ENCODE data around the gene PCDH1. TPM values are rescaled to one million over a fixed set of nuclear protein-coding genes. Genes with fewer than 3 reads are reported as not detected.
"Not testable (repeated sequence)": the region's sequence is repeated elsewhere in the genome, so short reads cannot be mapped to it uniquely, and the experiment has no call there.

PCDH1 gene
- polyA plus RNA-seq, 5 donors = 22.2 to 32.4 (median 24.8) TPM

DNA sequence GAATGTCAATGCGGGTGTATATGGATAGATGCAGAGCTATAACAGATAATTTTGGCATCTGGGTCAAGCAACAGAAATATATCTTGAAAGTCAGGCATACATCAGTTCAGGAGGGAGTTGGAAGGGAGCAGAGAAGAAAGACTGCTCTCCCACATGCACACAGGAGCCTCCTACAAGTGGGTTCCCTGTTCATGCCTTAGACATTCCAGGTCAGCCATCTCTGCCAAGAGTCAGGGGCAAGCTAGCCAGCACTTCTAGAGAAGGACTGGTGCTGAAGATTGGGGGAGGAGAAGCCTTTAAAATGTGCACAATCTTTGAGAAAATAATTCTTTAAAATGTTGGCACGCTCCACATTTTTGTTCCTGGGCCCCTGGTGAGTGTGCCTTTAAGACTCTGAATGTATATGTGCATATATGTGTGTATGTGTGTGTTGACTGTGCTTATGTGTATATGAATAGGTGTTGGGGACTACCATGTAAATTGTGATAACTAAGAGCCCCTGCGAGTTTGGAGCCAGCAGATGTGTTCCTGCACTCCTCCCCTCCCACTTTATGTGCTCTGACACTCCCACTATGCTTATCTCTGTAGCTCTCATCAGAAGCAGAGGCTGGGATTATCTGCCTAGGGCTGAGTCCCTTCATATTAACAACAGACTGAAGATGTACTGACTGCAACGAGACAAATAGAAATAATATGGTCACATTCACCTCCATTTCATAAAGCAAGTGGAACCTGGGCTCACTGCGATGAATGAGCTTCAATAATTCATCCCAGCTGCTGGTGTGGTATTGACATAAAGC, 24.0 kb upstream of the PCDH1 start:
- no peak for DNase-seq

GRCh38 chr5:141898448-141899049, 20.3 kb upstream of the PCDH1 start:
- no peak for DNase-seq

DNA sequence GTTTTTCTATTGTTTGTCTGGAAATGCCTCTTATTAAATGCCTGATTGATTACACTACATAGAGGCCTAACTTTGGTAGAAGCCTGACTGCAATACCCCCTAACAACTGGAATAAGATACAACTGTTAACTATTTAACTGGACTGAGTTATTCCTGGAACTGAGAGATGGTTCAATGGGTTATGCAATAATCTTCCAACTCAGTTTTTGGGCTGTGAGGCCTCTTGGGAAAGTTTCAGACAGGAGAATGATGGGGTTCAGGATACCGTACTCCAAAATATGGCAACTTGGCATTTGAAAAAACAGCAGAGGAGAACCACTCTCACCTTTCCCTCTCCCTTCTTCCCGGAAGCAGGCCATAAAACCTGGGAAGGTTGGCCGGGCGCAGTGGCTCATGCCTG, 19.2 kb upstream of the PCDH1 start:
- no peak for DNase-seq

DNA sequence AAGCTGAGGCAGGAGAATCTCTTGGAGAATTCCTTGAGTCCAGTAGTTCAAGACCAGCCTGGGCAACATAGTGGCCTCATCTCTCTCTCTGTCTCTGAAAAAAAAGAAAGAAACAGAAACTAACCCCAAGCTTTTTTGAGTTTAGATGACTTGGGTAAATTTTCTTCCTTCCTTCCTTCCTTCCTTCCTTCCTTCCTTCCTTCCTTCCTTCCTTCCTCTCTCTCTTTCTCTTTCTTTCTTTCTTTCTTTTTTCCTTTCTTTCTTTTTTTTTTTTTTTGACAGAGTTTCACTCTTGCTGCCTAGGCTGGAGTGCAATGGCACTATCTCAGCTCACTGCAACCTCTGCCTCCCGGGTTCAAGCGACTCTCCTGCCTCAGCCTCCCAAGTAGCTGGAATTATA, 12.2 kb upstream of the PCDH1 start:
- DNase-seq = not testable (repeated sequence)

- DNase-seq = no peak
Observed at GRCh38 chr5:141889282-141889871, 11.2 kb upstream of the PCDH1 start.

- DNase-seq = no peak
Observed at GRCh38 chr5:141883892-141884318, 5.7 kb upstream of the PCDH1 start.

DNA sequence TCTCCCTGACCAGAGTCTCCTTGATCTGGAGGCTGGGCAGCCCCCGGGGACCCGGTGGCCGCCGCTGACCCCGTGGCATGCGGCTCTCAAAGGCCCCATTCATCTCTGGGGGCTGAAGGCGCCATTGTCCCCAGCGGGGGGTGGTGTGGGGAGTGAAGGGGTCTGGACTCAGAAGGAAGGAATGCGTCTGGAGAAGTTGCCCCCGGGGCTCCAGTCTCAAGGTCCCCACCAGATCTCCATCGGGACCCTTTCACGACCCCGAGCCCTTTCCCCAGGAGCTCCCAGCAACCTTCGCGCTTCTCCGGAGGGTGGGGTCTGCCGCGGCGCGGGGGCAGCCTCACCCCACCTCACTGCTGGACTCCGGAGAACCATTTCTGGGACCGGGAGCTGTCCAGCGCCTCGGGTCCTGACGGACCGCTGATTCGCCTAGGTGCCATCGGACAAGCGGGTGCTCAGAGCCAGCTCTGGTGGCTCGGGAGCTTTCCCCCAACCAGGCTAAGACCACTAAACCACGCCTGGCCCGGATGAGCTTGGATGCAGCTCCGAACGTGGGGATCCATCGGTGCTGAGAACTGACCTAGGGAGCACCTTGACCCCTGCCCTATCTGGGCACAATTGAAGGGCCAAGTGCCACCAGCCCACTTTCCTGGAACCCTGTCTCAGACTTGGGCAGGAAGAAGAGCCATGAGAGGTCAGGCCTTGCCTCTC, 5.1 kb upstream of the PCDH1 start:
- DNase-seq = peak in 1 of 2 donors; percentile 19

DNA sequence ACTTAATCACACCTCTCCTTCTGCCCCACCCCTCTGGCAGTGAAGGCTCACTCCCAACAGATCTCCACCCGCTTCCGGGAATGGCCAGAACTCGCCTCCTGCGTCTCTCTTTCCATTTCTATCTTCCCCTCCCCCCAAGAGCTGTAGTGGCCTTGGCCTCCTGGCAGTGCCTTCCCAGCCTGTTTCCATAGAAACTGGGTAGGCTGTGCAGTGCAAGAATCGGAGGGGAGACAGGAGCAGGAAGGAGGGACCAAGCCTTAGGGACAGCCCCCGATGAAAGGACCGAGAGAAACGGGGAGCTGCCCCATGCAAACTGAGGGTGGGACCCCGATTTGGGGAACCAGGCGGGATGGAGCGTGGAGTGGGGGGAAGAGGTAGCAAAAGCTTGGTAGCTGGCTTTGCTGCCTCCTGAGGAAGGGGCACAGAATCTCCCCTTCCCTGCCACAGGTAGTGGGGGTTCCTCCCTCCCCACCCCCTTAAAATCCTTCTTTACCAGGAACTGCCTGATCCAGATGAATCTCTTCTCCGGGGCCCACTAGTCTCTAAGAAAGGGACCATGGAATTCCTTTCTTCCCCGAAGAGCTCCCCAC, 4.5 kb upstream of the PCDH1 start:
- no peak for DNase-seq

- DNase-seq = no peak
Observed at GRCh38 chr5:141881886-141882285, 3.7 kb upstream of the PCDH1 start.

- DNase-seq = no peak
Observed at GRCh38 chr5:141880961-141881801, 3.0 kb upstream of the PCDH1 start.

- DNase-seq = no peak
Observed at GRCh38 chr5:141879941-141880738, 1.9 kb upstream of the PCDH1 start.

DNA sequence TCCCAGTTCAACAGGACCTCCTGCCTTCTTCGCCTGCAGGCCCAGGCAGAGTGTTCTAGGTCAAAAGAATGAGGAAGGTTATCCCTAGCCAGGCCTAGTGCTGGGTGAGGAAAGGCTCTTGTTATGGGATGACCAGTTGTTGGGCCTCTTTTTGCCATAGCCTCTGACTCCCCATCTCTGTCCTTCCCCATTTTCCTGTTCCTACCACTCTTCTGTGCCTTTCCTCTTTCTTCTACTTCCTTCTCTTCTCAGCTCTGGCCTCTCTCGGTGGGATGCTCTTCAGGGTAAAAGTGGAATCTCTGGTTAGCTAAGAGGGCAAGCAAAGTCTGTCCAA, 1.2 kb upstream of the PCDH1 start:
- no peak for DNase-seq

GRCh38 chr5:141878711-141879425, 658 bp upstream of the PCDH1 start:
- DNase-seq = peak; percentile 85 to 90

GRCh38 chr5:141877356-141878185, 639 bp downstream of the PCDH1 start:
- DNase-seq = peak in 1 of 2 donors; percentile 27

- peak in 1 of 2 donors; percentile 36 for DNase-seq
Observed at GRCh38 chr5:141876628-141877355, 1.4 kb downstream of the PCDH1 start.

DNA sequence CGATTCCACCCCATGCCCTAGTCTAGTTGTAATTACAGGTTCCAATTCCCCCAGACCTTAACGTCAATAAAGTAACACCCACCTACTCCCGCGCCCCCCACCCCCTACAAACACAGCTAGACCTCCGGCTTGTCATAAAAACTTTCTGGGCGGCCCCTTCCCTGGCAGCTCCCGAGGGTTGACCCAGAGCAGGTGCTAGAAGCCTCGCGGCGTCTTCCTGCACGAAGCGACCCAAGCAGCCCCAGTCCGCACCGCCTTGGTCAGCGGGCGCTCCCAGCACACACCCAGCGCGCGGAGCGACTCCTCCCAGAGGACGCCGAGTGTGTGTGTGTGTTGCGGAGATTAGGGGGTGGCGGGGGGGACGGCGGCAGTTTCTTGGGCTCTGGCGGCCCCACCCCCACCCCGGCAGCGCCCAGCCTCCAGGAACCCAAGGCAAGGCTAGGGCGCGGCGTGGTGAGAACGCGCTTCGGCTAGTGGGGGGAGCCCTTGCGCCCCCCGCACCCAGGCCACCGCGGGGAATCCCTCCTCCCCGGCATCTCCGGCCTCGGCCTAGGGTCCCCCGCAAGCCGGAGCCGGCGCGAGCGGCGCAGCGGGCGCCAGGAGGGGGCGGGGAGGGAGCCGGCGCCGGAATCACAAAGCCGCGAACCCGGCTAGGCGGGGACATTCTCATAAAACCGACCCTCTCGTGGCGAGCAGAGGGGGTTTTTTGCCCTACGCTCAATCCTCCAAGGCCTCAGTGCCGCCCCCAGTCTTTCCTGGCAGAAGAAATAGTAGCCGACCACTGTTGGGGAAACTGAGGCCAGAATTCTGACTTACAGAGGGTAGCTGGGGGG, 2.2 kb downstream of the PCDH1 start:
- peak; percentile 34 to 39 for DNase-seq

All from right lung (tissue), 5 donors.